GM12874 (cell line): ENCODE results near the gene IRS2.

Experiments used
- TF ChIP-seq, protein P1 (sequence below): IDR thresholded peaks from 2 replicates; pipeline ENCODE4 v1.5.1; 2011; ENCODE audit warnings: low read depth, mild to moderate bottlenecking, control low read depth, low read length, moderate library complexity; ENCODE audit not compliant: insufficient read depth

Gene IRS2

DNA sequence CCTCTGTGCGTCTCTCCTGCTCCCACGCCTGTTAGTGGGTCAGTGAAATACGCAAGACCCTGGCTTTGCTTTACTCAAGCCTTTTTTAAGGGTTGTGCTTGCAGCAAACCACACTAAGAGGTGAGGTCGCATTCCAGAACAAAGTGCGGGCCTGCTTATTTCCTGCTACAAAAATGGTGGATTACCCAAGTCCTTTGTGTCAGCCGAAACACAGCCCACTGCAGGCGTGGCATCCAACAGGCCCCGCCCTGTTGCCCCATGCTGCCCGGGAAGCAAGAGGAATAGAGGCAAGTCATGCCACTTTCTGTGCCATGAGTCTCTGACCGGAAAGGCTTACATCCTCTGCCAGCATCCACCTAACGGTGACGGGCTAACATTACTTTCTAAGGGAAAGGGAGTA is 7.7 kb upstream of the IRS2 start:
- TF ChIP-seq, protein P1, sequence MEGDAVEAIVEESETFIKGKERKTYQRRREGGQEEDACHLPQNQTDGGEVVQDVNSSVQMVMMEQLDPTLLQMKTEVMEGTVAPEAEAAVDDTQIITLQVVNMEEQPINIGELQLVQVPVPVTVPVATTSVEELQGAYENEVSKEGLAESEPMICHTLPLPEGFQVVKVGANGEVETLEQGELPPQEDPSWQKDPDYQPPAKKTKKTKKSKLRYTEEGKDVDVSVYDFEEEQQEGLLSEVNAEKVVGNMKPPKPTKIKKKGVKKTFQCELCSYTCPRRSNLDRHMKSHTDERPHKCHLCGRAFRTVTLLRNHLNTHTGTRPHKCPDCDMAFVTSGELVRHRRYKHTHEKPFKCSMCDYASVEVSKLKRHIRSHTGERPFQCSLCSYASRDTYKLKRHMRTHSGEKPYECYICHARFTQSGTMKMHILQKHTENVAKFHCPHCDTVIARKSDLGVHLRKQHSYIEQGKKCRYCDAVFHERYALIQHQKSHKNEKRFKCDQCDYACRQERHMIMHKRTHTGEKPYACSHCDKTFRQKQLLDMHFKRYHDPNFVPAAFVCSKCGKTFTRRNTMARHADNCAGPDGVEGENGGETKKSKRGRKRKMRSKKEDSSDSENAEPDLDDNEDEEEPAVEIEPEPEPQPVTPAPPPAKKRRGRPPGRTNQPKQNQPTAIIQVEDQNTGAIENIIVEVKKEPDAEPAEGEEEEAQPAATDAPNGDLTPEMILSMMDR: no peak

DNA sequence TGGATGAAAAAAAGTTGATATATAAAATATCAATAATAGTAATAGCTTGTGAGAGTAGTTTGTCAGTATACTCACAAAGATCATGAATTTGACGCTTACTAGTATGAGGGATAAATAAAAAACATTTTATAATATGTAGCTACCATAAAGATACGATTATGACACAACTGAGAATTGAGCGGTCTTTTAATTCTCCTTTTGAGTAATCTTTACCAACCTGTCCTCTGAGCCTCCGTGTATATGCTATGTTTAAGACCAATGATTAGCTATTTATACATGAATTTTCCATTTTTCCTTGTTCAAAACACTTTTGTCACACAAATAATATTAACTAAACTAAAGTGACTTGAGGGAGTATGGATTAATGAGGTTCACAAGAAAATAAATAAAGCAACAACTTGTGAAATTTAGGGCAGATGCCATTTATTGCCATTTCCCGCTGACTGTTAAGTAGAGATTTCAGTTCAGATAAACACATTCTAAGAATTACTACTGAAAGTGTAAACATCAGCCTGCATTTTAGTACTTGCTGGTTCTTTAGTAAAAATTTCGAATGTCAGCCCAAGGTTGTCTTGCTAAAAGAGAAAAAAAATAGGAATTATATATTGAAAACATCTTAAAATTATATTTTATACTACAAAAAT is 6.2 kb upstream of the IRS2 start:
- TF ChIP-seq, protein P1: no peak

DNA sequence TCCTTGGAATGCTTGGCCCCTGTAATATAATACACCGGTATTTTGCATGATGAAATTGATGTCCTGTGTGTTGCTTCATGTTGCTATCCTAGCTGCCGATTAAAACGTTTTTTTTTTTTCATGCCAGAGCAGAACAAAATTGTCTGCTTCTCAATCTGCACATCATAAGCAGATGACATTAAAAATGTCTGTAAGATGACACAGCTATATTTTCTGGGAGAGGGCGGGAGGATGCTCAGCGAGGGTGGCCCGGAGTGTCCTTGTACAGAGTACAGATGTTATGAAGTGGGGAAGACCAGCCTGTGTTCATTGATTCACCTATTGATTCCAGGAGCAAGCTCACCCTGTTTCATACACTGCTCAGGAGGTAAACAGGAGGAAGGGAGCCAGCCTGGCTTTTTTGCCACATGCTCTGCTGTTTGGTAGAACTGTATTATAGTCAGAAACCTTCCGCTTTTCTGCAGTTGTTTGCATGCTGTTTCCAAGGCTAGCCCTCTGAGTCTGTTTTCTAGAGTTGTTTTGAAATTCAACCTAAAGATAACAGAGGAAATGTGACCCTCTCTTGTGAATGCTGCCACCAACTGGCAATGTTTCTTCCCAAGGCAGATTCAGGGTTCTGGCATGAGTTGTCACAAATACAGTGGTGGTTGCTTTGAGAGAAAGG is 4.7 kb upstream of the IRS2 start:
- TF ChIP-seq, protein P1: peak; percentile 30; the same call in 1 of the 2 replicates

DNA sequence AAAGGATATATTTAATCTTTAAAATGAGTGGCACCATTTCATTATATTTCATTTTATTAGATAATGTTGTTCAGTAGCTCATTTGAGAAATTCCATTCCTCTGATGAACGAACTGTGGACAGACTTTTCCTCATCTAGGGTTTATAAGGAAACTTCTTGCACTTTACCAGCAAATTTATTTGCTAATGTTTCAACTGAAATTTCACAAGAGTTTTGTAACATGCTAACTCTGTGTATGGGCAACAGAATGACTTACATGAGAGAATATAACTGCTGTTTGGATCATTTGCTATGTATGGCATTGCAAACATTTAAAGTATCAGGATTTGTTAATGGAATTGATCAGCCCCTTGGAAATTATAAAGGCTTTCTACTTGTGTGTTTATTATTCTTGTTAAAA is 3.7 kb upstream of the IRS2 start:
- TF ChIP-seq, protein P1: no peak

DNA sequence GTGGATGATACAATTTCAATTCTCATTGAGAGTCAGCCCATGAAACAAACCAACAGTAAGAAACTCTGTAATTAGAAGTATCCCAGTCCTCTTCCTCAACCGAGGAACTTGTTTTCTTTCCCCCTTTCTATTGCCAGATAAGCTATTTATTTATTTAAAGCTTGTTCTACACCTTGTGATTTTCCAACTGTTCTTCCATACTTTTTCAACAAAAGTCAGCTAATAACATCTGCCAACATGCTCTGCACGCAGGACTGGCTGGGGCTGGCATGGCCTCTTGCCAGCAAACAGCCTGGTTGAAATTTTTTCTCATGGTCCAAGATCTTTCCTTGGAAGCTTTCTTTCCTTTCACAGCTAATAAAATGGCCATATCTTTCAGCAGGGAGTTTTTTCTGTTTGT is 2.9 kb upstream of the IRS2 start:
- TF ChIP-seq, protein P1: no peak

DNA sequence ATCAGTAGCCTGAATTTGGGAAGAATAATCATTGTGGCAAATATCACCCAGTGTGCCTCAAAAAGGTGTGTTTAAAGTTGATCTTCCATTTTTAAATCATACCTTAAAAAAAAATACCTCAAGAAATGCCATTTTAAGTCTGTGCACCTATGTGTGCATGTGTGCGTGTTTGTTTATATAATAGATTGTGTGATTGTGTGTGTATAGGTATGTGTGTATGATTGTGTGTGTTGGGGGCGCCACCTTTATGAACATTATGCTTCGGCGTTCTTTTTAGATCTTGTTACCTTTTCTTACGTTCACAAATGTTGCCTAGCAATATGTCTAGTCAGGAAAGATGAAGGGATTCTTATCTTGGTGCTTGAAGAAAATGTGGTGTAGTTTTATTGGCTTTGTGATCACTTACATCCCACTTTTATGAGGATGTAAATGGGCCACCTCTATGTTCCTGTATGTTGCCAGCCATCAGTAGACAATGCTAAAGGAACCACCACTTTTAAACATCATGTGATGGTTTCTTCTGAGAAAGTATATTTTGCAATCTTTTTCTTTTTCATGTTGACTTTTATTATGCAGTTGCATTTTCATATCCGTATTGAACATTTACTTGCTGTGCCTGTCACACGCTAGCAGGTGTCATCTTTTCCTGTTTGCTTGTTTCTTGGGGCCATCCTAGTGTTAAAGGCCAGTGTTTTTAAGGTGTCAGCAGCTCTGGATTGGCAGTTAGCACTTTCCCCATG is 2.2 kb upstream of the IRS2 start:
- TF ChIP-seq, protein P1: no peak

DNA sequence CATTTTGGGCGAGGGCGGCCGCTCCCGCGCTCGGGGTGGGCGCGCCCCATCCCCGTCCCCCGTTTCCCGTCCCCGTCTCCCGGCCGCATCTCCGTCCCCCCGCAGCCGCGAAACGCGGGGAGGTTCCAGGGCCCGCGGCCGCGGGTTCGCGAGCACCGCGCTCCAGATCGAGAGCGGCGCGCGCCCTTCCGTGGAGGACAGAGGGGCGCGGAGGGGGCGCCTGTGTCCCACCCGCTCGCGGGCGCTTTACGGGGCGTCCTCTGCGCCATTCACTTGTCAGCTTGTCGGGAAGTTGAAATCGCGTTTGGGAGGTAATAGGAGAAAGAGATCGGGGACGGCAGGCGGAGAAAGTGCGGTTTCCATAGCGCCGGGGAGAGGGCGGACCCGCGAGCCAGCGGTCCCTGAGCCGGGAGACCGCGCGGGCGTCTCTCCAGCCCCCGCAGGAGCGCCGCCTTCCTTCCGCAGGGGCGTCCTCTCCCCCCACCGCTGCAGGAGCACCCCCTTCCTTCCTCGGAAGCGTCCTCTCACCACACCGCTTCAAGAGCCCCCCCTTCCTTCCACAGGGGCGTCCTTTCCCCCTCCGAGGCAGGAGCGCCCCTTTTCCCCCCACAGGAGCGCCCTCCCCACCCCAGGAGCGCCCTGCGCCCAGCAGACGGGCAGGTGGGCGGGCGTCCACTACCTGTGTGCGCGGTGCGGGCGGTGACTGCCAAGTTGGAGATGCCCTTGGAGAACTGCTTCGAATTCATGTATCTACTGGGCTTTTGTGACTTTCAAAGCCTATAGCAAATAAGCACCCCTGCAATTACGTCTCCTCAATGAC is 962 bp upstream of the IRS2 start:
- TF ChIP-seq, protein P1: no peak
